Astrocyte of the cerebellum (primary cell): ENCODE data around the gene RFTN1.

Source experiments
- DNase-seq: peaks from one replicate; pipeline ENCODE4 v3.0.0-alpha.2; 2011; ENCODE audit warnings: low read depth
- H3K4me3 ChIP-seq: 2 replicates; pipeline ENCODE4 v1.5.1; 2011; ENCODE audit warnings: mild to moderate bottlenecking, low read depth, low read length, moderate library complexity
- in situ Hi-C: cut with HindIII; loops from 2 replicates; pipeline ENCODE4 v1.10.0; 2017; ENCODE audit warnings: low sequenced_read_pairs
- TF ChIP-seq, protein P1 (sequence below): IDR thresholded peaks from 2 replicates; pipeline ENCODE4 v1.5.1; 2012; ENCODE audit warnings: low read length, low read depth, moderate library complexity, mild to moderate bottlenecking; ENCODE audit errors: missing control alignments

RFTN1 gene

DNA sequence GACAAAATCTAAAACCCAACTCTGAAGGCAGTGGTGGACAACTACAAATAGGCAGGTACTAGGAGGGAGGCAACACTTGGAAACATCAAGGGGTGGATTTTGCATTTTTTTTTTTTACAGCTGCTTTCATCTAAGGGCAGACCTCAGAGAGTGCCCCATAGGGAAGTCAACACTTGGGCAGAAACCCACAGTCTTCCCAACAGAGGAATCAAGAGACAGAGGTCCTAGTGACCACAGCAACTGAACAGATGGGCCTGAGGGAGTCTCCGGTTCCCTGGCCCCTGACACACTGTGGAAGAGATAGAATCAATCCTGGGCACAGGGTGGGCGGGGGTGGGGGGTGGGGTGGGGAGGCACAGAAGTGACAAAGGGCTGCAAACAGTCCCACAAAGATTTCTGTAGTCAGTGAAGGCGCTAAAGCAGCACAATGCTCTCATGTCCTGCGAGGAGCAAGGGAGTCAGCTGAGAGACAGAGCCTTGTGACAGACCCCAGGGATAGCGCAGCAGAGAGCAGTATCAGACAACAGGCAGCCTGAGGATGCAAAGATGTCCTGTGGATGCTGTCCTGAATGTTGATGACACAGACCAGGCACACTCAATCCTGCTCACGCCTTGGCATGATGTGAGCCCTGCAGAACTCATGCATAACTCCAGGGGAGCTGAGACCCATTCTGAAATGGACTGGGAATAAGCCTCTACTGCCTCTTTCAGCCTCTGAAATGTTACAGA lies 6.9 kb upstream of the RFTN1 start:
- in situ Hi-C loops = no loop called here
- TF ChIP-seq, protein P1, sequence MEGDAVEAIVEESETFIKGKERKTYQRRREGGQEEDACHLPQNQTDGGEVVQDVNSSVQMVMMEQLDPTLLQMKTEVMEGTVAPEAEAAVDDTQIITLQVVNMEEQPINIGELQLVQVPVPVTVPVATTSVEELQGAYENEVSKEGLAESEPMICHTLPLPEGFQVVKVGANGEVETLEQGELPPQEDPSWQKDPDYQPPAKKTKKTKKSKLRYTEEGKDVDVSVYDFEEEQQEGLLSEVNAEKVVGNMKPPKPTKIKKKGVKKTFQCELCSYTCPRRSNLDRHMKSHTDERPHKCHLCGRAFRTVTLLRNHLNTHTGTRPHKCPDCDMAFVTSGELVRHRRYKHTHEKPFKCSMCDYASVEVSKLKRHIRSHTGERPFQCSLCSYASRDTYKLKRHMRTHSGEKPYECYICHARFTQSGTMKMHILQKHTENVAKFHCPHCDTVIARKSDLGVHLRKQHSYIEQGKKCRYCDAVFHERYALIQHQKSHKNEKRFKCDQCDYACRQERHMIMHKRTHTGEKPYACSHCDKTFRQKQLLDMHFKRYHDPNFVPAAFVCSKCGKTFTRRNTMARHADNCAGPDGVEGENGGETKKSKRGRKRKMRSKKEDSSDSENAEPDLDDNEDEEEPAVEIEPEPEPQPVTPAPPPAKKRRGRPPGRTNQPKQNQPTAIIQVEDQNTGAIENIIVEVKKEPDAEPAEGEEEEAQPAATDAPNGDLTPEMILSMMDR = no peak
- no peak for DNase-seq
- no peak overlapping the region for H3K4me3 ChIP-seq

- peak; percentile 63 for DNase-seq
- TF ChIP-seq, protein P1 = peak; percentile 74
- in situ Hi-C loops = no loop called here
- H3K4me3 ChIP-seq = no peak overlapping the region
These were observed 3.4 kb upstream of the RFTN1 start for GRCh38 chr3:16516695-16517481.

- no peak for DNase-seq
- no peak overlapping the region for H3K4me3 ChIP-seq
- in situ Hi-C loops = no loop called here
- TF ChIP-seq, protein P1 = no peak
These were observed 2.5 kb upstream of the RFTN1 start for GRCh38 chr3:16515885-16516420.

DNA sequence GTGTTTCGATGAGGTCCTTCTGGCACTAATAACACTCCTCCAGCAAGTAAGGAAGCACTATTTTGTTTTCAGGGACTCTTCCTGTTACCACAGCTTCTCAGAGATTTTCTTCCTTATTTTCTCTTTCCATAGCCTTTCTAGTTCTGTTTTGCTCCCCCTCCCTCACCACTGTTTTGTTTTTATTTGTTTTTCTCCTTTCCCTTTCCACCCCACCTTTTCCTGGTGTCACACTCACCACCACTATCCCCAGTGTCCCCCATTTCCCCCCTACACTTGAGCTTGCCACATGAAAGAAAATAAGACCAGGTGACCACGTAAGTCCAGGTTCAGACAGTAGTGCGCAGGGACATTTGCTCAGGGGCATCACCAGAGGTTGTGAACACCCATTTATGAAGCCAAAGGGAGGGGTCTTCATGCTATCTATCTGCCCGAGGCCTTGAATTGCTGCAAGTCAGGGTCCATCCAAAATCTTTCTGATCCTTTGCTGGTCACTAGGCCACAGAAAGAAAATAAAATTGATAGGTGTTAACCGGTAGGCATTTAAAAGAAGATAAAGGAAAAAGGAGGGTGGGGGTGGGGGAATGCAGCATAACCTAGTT lies 1.4 kb upstream of the RFTN1 start:
- no peak overlapping the region for H3K4me3 ChIP-seq
- in situ Hi-C loops = no loop called here
- no peak for DNase-seq
- TF ChIP-seq, protein P1 = no peak

DNA sequence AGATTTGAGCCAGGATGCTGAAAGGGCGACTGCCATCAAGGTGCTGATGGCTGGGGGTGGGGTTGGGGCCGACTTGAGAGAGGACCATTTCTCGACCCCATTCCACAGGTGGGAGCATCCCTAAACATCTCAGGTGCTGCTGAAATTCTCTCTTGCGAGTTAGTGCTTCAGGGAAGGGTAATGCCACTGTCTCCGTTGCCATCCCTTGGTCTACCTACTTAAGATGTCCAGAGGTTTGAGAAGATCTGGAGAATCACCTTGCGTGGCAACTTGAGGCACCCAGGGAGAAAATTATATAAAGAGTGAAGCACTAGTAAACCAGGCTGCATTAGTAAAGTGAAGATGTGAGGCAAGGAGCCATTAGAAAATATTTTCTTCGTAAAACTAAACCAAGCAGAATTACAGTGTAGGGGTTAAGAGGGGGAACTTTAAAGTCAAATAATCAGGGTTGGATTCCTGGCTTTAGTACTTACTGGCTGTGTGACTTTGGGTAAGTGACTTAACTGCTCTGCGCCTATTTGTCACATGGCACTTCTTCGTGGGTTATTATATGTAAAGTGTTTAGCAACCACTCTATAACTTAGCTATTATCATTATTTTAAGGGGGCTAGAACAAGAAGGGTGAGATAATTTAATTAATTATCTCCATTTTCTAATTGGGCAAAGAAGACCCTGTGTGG lies 662 bp upstream of the RFTN1 start:
- TF ChIP-seq, protein P1 = no peak
- no peak for DNase-seq
- peak overlapping the region; percentile 66 for H3K4me3 ChIP-seq
- in situ Hi-C loops = no loop called here
